HG03432 (cell line): ENCODE data around the gene GATA5.
"Not testable (repeated sequence)": the region's sequence is repeated elsewhere in the genome, so short reads cannot be mapped to it uniquely, and the experiment has no call there.

Experiments used
- ATAC-seq: cut with Tn5 transposase; IDR thresholded peaks from one replicate; pipeline ENCODE4 v1.9.1; 2021; ENCODE audit warnings: mild to moderate bottlenecking, moderate library complexity; ENCODE audit not compliant: unreplicated experiment

The GATA5 gene

GRCh38 chr20:62505337-62506045 lies 29.7 kb upstream of the GATA5 start:
- ATAC-seq, result no peak

GRCh38 chr20:62504323-62504722 lies 28.5 kb upstream of the GATA5 start:
- no peak for ATAC-seq

- no peak for ATAC-seq
Observed at GRCh38 chr20:62503401-62504178, 27.8 kb upstream of the GATA5 start.

GRCh38 chr20:62502496-62503095 lies 26.8 kb upstream of the GATA5 start:
- no peak for ATAC-seq

GRCh38 chr20:62501801-62502495 lies 26.2 kb upstream of the GATA5 start:
- ATAC-seq, result peak; percentile 67

- ATAC-seq, result peak; percentile 38
Observed at GRCh38 chr20:62500237-62500864, 24.6 kb upstream of the GATA5 start.

GRCh38 chr20:62499758-62500236 lies 24.0 kb upstream of the GATA5 start:
- ATAC-seq, result no peak

- no peak for ATAC-seq
Observed at GRCh38 chr20:62498874-62499273, 23.1 kb upstream of the GATA5 start.

- ATAC-seq, result no peak
Observed at GRCh38 chr20:62496568-62497218, 20.9 kb upstream of the GATA5 start.

- ATAC-seq, result no peak
Observed at GRCh38 chr20:62495749-62496567, 20.2 kb upstream of the GATA5 start.

- ATAC-seq, result no peak
Observed at GRCh38 chr20:62494980-62495748, 19.4 kb upstream of the GATA5 start.

GRCh38 chr20:62494537-62494936 lies 18.7 kb upstream of the GATA5 start:
- ATAC-seq, result no peak

- no peak for ATAC-seq
Observed at GRCh38 chr20:62493886-62494285, 18.1 kb upstream of the GATA5 start.

- no peak for ATAC-seq
Observed at GRCh38 chr20:62493253-62493885, 17.6 kb upstream of the GATA5 start.

GRCh38 chr20:62492711-62493110 lies 16.9 kb upstream of the GATA5 start:
- no peak for ATAC-seq

- not testable (repeated sequence) for ATAC-seq
Observed at GRCh38 chr20:62490783-62491182, 15.0 kb upstream of the GATA5 start.

- no peak for ATAC-seq
Observed at GRCh38 chr20:62489932-62490263, 14.1 kb upstream of the GATA5 start.

GRCh38 chr20:62489186-62489931 lies 13.6 kb upstream of the GATA5 start:
- no peak for ATAC-seq
